ENCODE data around the gene GFPT2.
A peak's percentile ranks its signal among the peaks of the same experiment; 100 is the strongest.

GFPT2 gene

GRCh38 chr5:180331647-180331950, 21.5 kb downstream of the GFPT2 start:
- no peaks in the 10 kb centered on the region for H3K9me3 ChIP-seq
- no peak for DNase-seq
- no peaks in the 10 kb centered on the region for H3K27me3 ChIP-seq
- H3K4me3 ChIP-seq: no peak overlapping the region
- H3K27ac ChIP-seq: peak overlapping the region; percentile 1 to 22
- TF ChIP-seq, protein P1, sequence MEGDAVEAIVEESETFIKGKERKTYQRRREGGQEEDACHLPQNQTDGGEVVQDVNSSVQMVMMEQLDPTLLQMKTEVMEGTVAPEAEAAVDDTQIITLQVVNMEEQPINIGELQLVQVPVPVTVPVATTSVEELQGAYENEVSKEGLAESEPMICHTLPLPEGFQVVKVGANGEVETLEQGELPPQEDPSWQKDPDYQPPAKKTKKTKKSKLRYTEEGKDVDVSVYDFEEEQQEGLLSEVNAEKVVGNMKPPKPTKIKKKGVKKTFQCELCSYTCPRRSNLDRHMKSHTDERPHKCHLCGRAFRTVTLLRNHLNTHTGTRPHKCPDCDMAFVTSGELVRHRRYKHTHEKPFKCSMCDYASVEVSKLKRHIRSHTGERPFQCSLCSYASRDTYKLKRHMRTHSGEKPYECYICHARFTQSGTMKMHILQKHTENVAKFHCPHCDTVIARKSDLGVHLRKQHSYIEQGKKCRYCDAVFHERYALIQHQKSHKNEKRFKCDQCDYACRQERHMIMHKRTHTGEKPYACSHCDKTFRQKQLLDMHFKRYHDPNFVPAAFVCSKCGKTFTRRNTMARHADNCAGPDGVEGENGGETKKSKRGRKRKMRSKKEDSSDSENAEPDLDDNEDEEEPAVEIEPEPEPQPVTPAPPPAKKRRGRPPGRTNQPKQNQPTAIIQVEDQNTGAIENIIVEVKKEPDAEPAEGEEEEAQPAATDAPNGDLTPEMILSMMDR (IDR thresholded peaks at IDR 0.05): no peak
- peaks cover 0 to 6% (median 2%) of the 10 kb centered on the region in 4 donors for H3K4me1 ChIP-seq
- intact Hi-C loops (cut with DNase I; ENCODE audit: low total_unique reads): no loop called here
- H3K36me3 ChIP-seq: peaks cover 0 to 21% (median 11%) of the 10 kb centered on the region in 3 donors

- Histone ChIP-seq H3K4me3 (no peak overlapping the region), H3K27ac (peak overlapping the region; percentile 1 to 22), H3K9me3 (no peaks in the 10 kb centered on the region), H3K36me3 (peaks cover 0 to 17% (median 5%) of the 10 kb centered on the region in 3 donors), H3K4me1 (peaks cover 0 to 6% (median 2%) of the 10 kb centered on the region in 4 donors), H3K27me3 (no peaks in the 10 kb centered on the region)
- peak; percentile 85 to 87 for DNase-seq
- intact Hi-C loops (cut with DNase I; ENCODE audit: low total_unique reads): no loop called here
- TF ChIP-seq, protein P1 (IDR thresholded peaks at IDR 0.05): no peak
Measured at GRCh38 chr5:180330810-180331646, 22.1 kb downstream of the GFPT2 start.

- TF ChIP-seq, protein P1 (IDR thresholded peaks at IDR 0.05): no peak
- H3K36me3 ChIP-seq: peaks cover 0 to 9% (median 0%) of the 10 kb centered on the region in 3 donors
- H3K9me3 ChIP-seq: no peaks in the 10 kb centered on the region
- intact Hi-C loops (cut with DNase I; ENCODE audit: low total_unique reads): no loop called here
- H3K4me1 ChIP-seq: peaks cover 0 to 6% (median 2%) of the 10 kb centered on the region in 4 donors
- H3K27me3 ChIP-seq: no peaks in the 10 kb centered on the region
- no peak for DNase-seq
- H3K27ac ChIP-seq: peak overlapping the region; percentile 21 to 22
- H3K4me3 ChIP-seq: no peak overlapping the region
Measured at GRCh38 chr5:180330270-180330648, 22.9 kb downstream of the GFPT2 start.

GRCh38 chr5:180329606-180330269, 23.4 kb downstream of the GFPT2 start:
- Histone ChIP-seq H3K4me1 (peaks cover 0 to 6% (median 2%) of the 10 kb centered on the region in 4 donors), H3K4me3 (no peak overlapping the region), H3K27me3 (no peaks in the 10 kb centered on the region), H3K27ac (peak overlapping the region in 1 of 2 donors; percentile 22), H3K36me3 (peaks cover 0 to 5% (median 0%) of the 10 kb centered on the region in 3 donors), H3K9me3 (no peaks in the 10 kb centered on the region)
- intact Hi-C loops (cut with DNase I; ENCODE audit: low total_unique reads): loop anchor here (5.0 kb wide), 1 partner anchor 37 kb away; the partner anchor contains the start of gene MAPK9
- DNase-seq: no peak
- TF ChIP-seq, protein P1 (IDR thresholded peaks at IDR 0.05): no peak

DNA sequence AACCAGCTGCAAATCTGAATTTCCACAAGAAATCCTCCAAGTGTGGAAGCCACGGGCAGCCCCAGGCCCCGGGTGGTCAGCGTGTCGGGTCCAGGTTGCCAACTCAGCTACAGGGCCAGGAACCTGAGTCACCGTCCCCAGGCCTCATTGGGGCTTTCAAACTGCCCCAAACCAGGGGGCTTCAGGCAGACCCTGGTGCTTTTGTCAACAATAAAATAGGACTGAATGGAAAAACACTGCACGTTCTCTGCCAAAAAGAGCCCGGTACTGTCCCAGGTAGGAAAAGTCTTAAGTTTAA, 24.0 kb downstream of the GFPT2 start:
- peaks cover 0 to 6% (median 2%) of the 10 kb centered on the region in 4 donors for H3K4me1 ChIP-seq
- H3K27me3 ChIP-seq: no peaks in the 10 kb centered on the region
- no peak overlapping the region for H3K27ac ChIP-seq
- peaks cover 0 to 6% (median 0%) of the 10 kb centered on the region in 3 donors for H3K36me3 ChIP-seq
- H3K9me3 ChIP-seq: no peaks in the 10 kb centered on the region
- DNase-seq: no peak
- intact Hi-C loops (cut with DNase I; ENCODE audit: low total_unique reads): loop anchor here (5.0 kb wide), 1 partner anchor 37 kb away; the partner anchor contains the start of gene MAPK9
- H3K4me3 ChIP-seq: no peak overlapping the region
- TF ChIP-seq, protein P1 (IDR thresholded peaks at IDR 0.05): no peak

Measured in tibial artery (tissue), 4 donors.